ENCODE measurements around the gene NRG2. TPM values are rescaled to one million over a fixed set of nuclear protein-coding genes. Genes with fewer than 3 reads are reported as not detected.

NRG2 gene
- polyA plus RNA-seq, 3 donors: 0.01 TPM; not detected in 2

DNA sequence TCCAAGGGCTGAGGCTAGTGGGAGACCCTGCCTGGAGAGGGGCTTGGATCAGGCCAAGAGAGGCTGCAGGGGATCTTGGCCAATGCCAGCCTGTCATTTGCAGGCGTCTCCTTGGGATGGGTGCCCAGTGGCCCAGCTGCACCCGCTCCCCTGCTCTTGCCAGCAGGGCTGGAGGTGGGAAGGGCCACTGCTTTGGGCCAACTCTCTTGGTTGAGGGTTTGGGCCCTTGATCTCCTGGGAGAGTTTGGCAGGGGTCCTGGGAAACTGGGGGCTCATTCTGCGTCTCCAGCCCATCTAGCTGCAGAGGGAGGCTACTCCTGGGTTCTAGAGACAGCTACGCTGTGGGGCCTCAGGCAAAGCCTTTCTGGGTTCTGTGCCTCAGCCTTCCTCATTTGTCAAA is 237.0 kb downstream of the NRG2 start:
- no peaks in the 10 kb centered on the region for H3K9me3 ChIP-seq (replicated peaks in 1 of 2; ENCODE audit: control insufficient read depth in 1 of 2, insufficient read depth in 1 of 2, low read length in 2 of 2)
- H3K27ac ChIP-seq (ENCODE audit: low read depth in 1 of 2, low read length in 2 of 2): no peak overlapping the region
- no peak overlapping the region for H3K4me3 Mint-ChIP-seq
- no peaks in the 10 kb centered on the region for H3K36me3 Mint-ChIP-seq
- no peak overlapping the region for H3K9ac ChIP-seq (ENCODE audit: insufficient read depth, low read length, poor library complexity, severe bottlenecking)
- no peak overlapping the region for H2AFZ ChIP-seq (ENCODE audit: insufficient read depth, low read depth, low read length, poor library complexity, severe bottlenecking)
- H3K79me2 ChIP-seq (ENCODE audit: insufficient read depth, low read length): no peaks in the 10 kb centered on the region
- no peak overlapping the region for H3K4me3 ChIP-seq (replicated peaks in 1 of 3; ENCODE audit: low read depth in 2 of 3, low read length in 3 of 3)
- no peak overlapping the region for H3K27ac Mint-ChIP-seq
- TF ChIP-seq, protein P1, sequence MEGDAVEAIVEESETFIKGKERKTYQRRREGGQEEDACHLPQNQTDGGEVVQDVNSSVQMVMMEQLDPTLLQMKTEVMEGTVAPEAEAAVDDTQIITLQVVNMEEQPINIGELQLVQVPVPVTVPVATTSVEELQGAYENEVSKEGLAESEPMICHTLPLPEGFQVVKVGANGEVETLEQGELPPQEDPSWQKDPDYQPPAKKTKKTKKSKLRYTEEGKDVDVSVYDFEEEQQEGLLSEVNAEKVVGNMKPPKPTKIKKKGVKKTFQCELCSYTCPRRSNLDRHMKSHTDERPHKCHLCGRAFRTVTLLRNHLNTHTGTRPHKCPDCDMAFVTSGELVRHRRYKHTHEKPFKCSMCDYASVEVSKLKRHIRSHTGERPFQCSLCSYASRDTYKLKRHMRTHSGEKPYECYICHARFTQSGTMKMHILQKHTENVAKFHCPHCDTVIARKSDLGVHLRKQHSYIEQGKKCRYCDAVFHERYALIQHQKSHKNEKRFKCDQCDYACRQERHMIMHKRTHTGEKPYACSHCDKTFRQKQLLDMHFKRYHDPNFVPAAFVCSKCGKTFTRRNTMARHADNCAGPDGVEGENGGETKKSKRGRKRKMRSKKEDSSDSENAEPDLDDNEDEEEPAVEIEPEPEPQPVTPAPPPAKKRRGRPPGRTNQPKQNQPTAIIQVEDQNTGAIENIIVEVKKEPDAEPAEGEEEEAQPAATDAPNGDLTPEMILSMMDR (IDR thresholded peaks at IDR 0.05): no peak
- H3K4me1 ChIP-seq (ENCODE audit: control insufficient read depth in 1 of 2, insufficient read depth in 2 of 2, low read length in 2 of 2): no peaks in the 10 kb centered on the region
- no peak overlapping the region for H3K4me2 ChIP-seq (replicated peaks; ENCODE audit: extremely low read depth, low read length, poor library complexity, severe bottlenecking)
- intact Hi-C loops (cut with micrococcal nuclease): no loop called here
- H3K27me3 ChIP-seq (ENCODE audit: control insufficient read depth in 2 of 2, insufficient read depth in 2 of 2, low read length in 2 of 2): no peaks in the 10 kb centered on the region
- H3K27me3 Mint-ChIP-seq (ENCODE audit: low read depth in 3 of 3): peaks cover 12 to 23% (median 19%) of the 10 kb centered on the region in 3 donors
- 90% methylated on average over 2 of the region's 4 CpGs for WGBS (ENCODE audit: insufficient coverage)
- no peaks in the 10 kb centered on the region for H3K9me3 Mint-ChIP-seq
- no peaks in the 10 kb centered on the region for H3K4me1 Mint-ChIP-seq
- DNase-seq: no peak
- H4K20me1 ChIP-seq (ENCODE audit: insufficient read depth, low read length): no peaks in the 10 kb centered on the region
- no peaks in the 10 kb centered on the region for H3K36me3 ChIP-seq (replicated peaks in 1 of 2; ENCODE audit: control insufficient read depth in 1 of 2, insufficient read depth in 2 of 2, low read length in 2 of 2)

DNA sequence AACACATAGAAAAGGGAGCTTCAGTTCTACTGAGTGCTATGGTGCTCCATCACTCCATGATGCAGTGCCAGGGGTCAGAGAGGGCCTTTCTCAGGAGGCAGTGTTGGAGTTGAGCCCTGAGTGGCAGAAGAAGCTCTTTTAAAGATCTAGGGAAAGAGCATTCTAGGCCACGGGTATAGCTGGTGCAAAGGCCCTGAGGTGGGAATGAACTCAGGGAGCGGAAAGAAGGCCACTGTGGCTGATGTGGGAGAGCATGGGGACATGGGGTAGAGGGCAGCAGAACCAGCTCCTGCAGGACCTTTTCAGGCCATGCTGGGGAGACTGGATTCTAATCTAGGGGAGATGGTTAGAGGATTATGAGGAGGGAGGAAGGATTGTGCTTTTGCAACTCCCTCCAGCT is 237.6 kb downstream of the NRG2 start:
- no peak overlapping the region for H3K9ac ChIP-seq (ENCODE audit: insufficient read depth, low read length, poor library complexity, severe bottlenecking)
- Mint-ChIP-seq H3K36me3 (no peaks in the 10 kb centered on the region), H3K4me1 (no peaks in the 10 kb centered on the region), H3K27ac (no peak overlapping the region), H3K9me3 (no peaks in the 10 kb centered on the region), H3K4me3 (no peak overlapping the region), H3K27me3 (ENCODE audit: low read depth in 3 of 3) (peaks cover 17 to 25% (median 23%) of the 10 kb centered on the region in 3 donors)
- H3K27ac ChIP-seq (ENCODE audit: low read depth in 1 of 2, low read length in 2 of 2): no peak overlapping the region
- TF ChIP-seq, protein P1 (IDR thresholded peaks at IDR 0.05): no peak
- H3K36me3 ChIP-seq (replicated peaks in 1 of 2; ENCODE audit: control insufficient read depth in 1 of 2, insufficient read depth in 2 of 2, low read length in 2 of 2): no peaks in the 10 kb centered on the region
- H3K4me1 ChIP-seq (ENCODE audit: control insufficient read depth in 1 of 2, insufficient read depth in 2 of 2, low read length in 2 of 2): no peaks in the 10 kb centered on the region
- intact Hi-C loops (cut with micrococcal nuclease): no loop called here
- WGBS (ENCODE audit: insufficient coverage): 100% methylated on average over 2 of the region's 2 CpGs
- no peaks in the 10 kb centered on the region for H3K79me2 ChIP-seq (ENCODE audit: insufficient read depth, low read length)
- H3K4me3 ChIP-seq (replicated peaks in 1 of 3; ENCODE audit: low read depth in 2 of 3, low read length in 3 of 3): no peak overlapping the region
- no peaks in the 10 kb centered on the region for H3K9me3 ChIP-seq (replicated peaks in 1 of 2; ENCODE audit: control insufficient read depth in 1 of 2, insufficient read depth in 1 of 2, low read length in 2 of 2)
- no peak for DNase-seq
- H2AFZ ChIP-seq (ENCODE audit: insufficient read depth, low read depth, low read length, poor library complexity, severe bottlenecking): no peak overlapping the region
- H3K27me3 ChIP-seq (ENCODE audit: control insufficient read depth in 2 of 2, insufficient read depth in 2 of 2, low read length in 2 of 2): no peaks in the 10 kb centered on the region
- no peaks in the 10 kb centered on the region for H4K20me1 ChIP-seq (ENCODE audit: insufficient read depth, low read length)
- no peak overlapping the region for H3K4me2 ChIP-seq (replicated peaks; ENCODE audit: extremely low read depth, low read length, poor library complexity, severe bottlenecking)
